Thoracic aorta (tissue), 2 donors: ENCODE data around the gene AK1. TPM values are rescaled to one million over a fixed set of nuclear protein-coding genes. Genes with fewer than 3 reads are reported as not detected.

Source experiments
- ATAC-seq: fragments of 150-250 bp; one replicate; pipeline ENCODE4 v1.8.0; 2017; ENCODE audit warnings: low read depth; ENCODE audit not compliant: insufficient number of reproducible peaks, low FRiP score
- DNase-seq: peaks from one replicate; pipeline ENCODE4 v3.0.0-alpha.2; 2020; ENCODE audit warnings: low spot score
- H3K27ac ChIP-seq, 2 donors: fragments of 200-600 bp; sonication (generic); 1 replicate in 1 of 2; 2 replicates in 1 of 2; pipeline ENCODE4 v1.5.1; 2016; ENCODE audit warnings: mild to moderate bottlenecking in 2 of 2, moderate library complexity in 2 of 2
- H3K27me3 ChIP-seq: fragments of 200-600 bp; sonication (generic); replicated peaks from 2 replicates; pipeline ENCODE4 v1.6.0; 2016; ENCODE audit warnings: mild to moderate bottlenecking; ENCODE audit not compliant: insufficient read depth
- H3K36me3 ChIP-seq: fragments of 200-600 bp; sonication (generic); one replicate; pipeline ENCODE4 v1.5.1; 2016
- H3K4me1 ChIP-seq, 2 donors: fragments of 200-600 bp; sonication (generic); 1 replicate in 1 of 2; 2 replicates in 1 of 2; pipeline versions ENCODE4 v1.5.1 to v1.6.0; 2016; ENCODE audit warnings: low read depth in 2 of 2, mild to moderate bottlenecking in 1 of 2; ENCODE audit not compliant: control insufficient read depth in 1 of 2
- H3K4me3 ChIP-seq: fragments of 200-600 bp; sonication (generic); 2 replicates; pipeline ENCODE4 v1.5.1; 2016; ENCODE audit warnings: mild to moderate bottlenecking
- H3K9me3 ChIP-seq: fragments of 200-600 bp; sonication (generic); 2 replicates; pipeline ENCODE4 v1.5.1; 2016
- total RNA-seq, 2 donors: library from RNA; depleted of rRNA; stranded (reverse); fragments of >200 nt; gene quantifications; one replicate each; pipeline versions ENCODE4 v1.1.0 to v1.2.3, GENCODE V29; 2016
- TF ChIP-seq, protein P1 (sequence below): fragments of 200-600 bp; sonication (generic); IDR thresholded peaks from one replicate; pipeline ENCODE4 v1.5.1; 2019; ENCODE audit warnings: antibody characterized with exemption

The AK1 gene
- total RNA-seq, 2 donors from 2014 or later = 35.1 to 77.7 TPM

DNA sequence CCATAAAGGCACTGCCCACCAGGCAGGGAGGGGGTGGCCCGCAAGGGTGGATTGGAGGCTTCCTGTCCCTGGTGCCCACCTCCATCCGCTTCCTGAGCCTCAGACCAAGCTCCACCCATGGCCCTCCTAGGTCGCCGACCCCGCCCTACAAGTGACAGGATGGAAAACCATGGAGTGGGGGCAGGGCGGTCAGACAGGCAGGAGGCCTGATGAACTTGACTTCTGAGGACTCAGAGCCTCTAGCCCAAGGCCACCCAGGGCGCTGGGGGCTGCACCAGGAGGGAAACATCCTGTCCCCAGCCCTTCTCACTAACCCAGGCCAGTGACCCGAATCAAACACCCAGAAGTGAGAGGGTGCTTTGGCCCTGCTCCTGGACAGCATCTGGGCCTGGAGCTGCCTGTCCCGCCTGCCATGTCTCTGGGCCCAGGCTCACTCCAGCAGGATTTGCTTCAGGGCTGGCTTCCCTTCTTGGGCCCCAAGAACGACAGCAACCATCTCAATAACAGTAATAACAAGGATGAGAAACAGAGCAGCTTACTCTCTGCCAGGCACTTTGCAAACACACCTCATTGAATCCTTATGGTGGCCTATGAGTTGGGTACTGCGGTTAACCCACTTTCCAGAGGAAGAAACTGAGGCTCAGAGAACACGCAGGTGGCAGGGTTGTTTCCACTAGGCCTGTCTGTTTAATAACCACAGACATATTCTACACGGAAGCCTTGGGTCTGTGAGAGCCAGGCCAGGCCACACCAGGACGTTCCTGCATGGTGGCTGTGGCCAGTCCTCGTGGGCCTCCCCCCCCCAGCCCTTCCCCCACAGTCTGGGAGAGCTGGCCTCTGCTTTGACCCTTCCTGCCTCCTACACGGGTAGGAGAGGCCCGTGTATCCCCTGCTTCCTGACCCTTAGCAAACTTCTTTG lies 26.3 kb upstream of the AK1 start:
- peaks cover 40 to 51% of the 10 kb centered on the region in 2 donors for H3K4me1 ChIP-seq
- DNase-seq = no peak
- TF ChIP-seq, protein P1, sequence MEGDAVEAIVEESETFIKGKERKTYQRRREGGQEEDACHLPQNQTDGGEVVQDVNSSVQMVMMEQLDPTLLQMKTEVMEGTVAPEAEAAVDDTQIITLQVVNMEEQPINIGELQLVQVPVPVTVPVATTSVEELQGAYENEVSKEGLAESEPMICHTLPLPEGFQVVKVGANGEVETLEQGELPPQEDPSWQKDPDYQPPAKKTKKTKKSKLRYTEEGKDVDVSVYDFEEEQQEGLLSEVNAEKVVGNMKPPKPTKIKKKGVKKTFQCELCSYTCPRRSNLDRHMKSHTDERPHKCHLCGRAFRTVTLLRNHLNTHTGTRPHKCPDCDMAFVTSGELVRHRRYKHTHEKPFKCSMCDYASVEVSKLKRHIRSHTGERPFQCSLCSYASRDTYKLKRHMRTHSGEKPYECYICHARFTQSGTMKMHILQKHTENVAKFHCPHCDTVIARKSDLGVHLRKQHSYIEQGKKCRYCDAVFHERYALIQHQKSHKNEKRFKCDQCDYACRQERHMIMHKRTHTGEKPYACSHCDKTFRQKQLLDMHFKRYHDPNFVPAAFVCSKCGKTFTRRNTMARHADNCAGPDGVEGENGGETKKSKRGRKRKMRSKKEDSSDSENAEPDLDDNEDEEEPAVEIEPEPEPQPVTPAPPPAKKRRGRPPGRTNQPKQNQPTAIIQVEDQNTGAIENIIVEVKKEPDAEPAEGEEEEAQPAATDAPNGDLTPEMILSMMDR = no peak

DNA sequence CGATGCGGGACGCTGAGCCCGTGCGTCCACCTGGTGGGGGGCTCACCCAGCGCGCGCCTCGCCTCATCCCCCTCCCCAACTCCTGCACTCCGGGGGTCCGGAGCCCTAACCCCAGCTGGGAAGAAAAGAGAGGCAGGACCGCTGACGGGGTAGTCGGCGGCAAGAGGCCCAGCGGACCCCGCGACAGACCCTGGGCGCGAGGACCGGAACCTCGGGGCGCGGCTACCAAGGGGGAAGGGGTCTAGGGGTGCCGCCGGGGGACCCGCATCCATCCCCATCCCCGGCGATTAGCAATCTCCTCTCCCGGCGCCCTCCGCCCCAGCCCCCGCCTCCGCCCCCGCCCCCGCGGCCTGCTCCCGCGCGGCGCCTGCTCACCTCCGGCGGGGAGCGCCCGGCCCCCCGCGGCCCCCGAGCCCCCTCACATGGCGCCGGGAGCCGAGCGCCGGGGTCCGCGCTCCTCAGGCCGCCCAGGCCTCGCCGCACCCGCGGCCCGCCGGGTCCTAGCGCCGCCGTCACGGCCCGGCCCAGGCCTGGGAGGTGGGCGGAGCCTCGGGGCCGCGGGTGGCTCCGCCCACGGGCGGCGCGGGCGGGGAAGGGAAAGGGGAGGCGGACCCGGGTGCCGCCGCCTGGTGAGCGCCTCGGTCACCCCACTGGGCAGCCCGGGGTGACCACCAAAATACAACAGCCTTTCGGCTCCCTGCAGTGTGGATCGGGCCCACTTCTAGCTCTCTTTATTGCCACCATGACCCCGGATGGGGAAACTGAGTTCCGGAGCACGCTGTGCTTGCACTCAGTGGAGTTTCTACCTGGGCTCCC lies 21.9 kb upstream of the AK1 start, which contains the start of gene ST6GALNAC6:
Gene ST6GALNAC6 (minus strand): TSS at position 476 of the 816 bp plus-strand sequence. CDS start 1,622 bp downstream, outside the sequence.
- Histone ChIP-seq H3K27ac (peak within 1 kb of the TSS; percentile 95), H3K9me3 (no peaks in the 10 kb centered on the region), H3K4me1 (peaks cover 27 to 45% of the 10 kb centered on the region in 2 donors), H3K36me3 (peaks cover 21% of the 10 kb centered on the region), H3K4me3 (peak within 1 kb of the TSS; percentile 99), H3K27me3 (no peaks in the 10 kb centered on the region)
- TF ChIP-seq, protein P1 = no peak
- DNase-seq (no peak), ATAC-seq (peak; percentile 41)

More for the DNA sequence above, 26.3 kb upstream of the AK1 start:
- Histone ChIP-seq H3K4me3 (no peak overlapping the region), H3K9me3 (no peaks in the 10 kb centered on the region), H3K36me3 (peaks cover 8% of the 10 kb centered on the region), H3K27ac (peak overlapping the region; percentile 87 to 92), H3K27me3 (no peaks in the 10 kb centered on the region)
- ATAC-seq = no peak

DNA sequence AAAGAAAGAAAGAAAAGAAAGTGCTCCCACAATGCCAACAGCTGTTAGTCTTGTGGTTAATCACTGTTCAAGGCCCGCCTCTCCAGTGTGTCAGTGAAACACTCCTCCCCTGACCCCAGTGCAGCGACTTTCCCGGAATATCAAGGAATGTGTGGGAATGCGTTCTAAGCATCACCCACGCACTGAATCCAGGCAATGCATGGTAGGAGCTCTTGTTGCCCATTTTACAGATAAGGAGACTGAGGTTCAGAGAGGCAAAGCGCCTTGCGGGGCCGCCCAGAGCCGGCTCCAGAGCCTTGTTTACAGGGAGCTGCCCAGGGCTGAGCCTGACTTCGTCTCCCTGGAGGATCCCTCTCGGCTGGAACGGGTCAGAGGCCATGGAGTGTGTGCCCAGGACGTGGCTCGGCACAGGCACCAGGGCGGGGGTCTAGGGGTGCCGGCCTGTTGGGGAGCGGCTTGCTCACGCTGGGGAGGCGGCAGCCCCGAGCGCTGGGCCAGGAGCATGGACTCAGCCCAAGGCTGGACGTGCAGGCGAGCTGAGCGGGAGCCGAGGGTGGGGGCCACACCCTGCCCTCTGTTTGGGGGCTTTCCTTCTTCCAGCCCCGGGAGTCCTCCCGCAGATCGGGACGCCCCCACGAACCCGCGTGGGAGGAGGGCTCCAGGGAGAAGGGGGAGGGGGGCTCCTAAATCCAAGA lies 21.1 kb upstream of the AK1 start:
- DNase-seq (peak; percentile 68), ATAC-seq (no peak)
- TF ChIP-seq, protein P1 = no peak
- Histone ChIP-seq H3K27me3 (no peaks in the 10 kb centered on the region), H3K27ac (peak overlapping the region; percentile 95), H3K4me1 (peaks cover 19 to 38% of the 10 kb centered on the region in 2 donors), H3K9me3 (no peaks in the 10 kb centered on the region), H3K36me3 (peaks cover 28% of the 10 kb centered on the region), H3K4me3 (peak overlapping the region; percentile 99)

DNA sequence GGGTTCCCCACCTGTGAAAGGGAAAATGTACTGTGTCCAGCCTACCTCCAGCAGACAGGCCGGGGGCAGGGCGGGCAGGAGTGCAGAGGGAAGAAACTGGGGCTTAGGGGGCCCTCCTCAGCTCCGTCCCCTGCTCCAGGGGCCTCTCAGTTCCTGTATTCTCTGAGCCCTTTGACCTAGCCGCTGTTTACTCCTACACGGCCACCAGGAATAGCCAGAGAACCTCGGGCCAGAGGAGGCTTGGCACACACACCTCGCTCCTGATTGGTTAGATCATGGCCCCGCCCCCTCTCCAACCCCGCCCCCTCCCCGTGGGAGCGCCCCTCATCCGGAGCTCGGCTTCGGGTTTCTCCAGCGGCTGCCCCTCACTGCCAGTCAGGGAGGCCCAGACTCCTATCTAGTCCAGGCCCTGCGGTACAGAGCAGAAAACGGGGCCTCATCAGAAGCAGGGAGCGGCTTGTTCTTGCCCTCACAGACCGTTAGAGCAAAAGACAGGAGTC lies 19.8 kb upstream of the AK1 start:
- DNase-seq = no peak
- ATAC-seq = peak; percentile 71

More for the DNA sequence above, 19.8 kb upstream of the AK1 start:
- Histone ChIP-seq H3K4me1 (peaks cover 13 to 32% of the 10 kb centered on the region in 2 donors), H3K9me3 (no peaks in the 10 kb centered on the region), H3K27me3 (no peaks in the 10 kb centered on the region), H3K27ac (peak overlapping the region; percentile 95), H3K36me3 (peaks cover 41% of the 10 kb centered on the region), H3K4me3 (peak overlapping the region; percentile 99)
- TF ChIP-seq, protein P1 = no peak
